ENCODE data around the gene ZNF792.

- TF ChIP-seq, protein P1, sequence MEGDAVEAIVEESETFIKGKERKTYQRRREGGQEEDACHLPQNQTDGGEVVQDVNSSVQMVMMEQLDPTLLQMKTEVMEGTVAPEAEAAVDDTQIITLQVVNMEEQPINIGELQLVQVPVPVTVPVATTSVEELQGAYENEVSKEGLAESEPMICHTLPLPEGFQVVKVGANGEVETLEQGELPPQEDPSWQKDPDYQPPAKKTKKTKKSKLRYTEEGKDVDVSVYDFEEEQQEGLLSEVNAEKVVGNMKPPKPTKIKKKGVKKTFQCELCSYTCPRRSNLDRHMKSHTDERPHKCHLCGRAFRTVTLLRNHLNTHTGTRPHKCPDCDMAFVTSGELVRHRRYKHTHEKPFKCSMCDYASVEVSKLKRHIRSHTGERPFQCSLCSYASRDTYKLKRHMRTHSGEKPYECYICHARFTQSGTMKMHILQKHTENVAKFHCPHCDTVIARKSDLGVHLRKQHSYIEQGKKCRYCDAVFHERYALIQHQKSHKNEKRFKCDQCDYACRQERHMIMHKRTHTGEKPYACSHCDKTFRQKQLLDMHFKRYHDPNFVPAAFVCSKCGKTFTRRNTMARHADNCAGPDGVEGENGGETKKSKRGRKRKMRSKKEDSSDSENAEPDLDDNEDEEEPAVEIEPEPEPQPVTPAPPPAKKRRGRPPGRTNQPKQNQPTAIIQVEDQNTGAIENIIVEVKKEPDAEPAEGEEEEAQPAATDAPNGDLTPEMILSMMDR (IDR thresholded peaks at IDR 0.05 in 4 of 5, conservative IDR thresholded peaks at IDR 0.05 in 1 of 5), result no peak
- no peak for TF ChIP-seq POLR2A (IDR thresholded peaks at IDR 0.05)
Measured at GRCh38 chr19:35008891-35009341, 44.9 kb upstream of the ZNF792 start.

Data from gastrocnemius medialis (tissue), 4 donors.